ENCODE data around the gene ELAVL3. TPM values are rescaled to one million over a fixed set of nuclear protein-coding genes. Genes with fewer than 3 reads are reported as not detected.
"Not testable (repeated sequence)": the region's sequence is repeated elsewhere in the genome, so short reads cannot be mapped to it uniquely, and the experiment has no call there.

Gene ELAVL3
- total and polyA plus RNA-seq, 2 of the 4 experiments (the other 2 are of a cell fraction): not detected

GRCh38 chr19:11433526-11433925 is 47.3 kb downstream of the ELAVL3 start:
- H3K56ac ChIP-seq (ENCODE audit: extremely low read depth, insufficient read depth, low read length); BruUV-seq (replicated peaks); H4K5ac ChIP-seq (ENCODE audit: low read depth, low read length); H2AK5ac ChIP-seq (ENCODE audit: low read depth, low read length); H3K18ac ChIP-seq (ENCODE audit: low read depth, low read length); ATAC-seq (ENCODE audit: low read depth); H3K4me3 ChIP-seq (ENCODE audit: insufficient read depth, low read depth, low read length); H3K23ac ChIP-seq (ENCODE audit: low read depth, low read length); H3K27me3 ChIP-seq (ENCODE audit: control insufficient read depth, insufficient read depth, low read length); H3K4me2 ChIP-seq (ENCODE audit: low read depth, low read length); H2BK15ac ChIP-seq (ENCODE audit: low read depth, low read length); H4K91ac ChIP-seq (ENCODE audit: insufficient read depth, low read depth, low read length); H3K14ac ChIP-seq (replicated peaks; ENCODE audit: low read depth, low read length); H2AFZ ChIP-seq (replicated peaks; ENCODE audit: low read length, poor library complexity); H2BK120ac ChIP-seq (ENCODE audit: low read depth, low read length); H3K4me1 ChIP-seq (ENCODE audit: control insufficient read depth, insufficient read depth, low read length); DNase-seq; H2BK5ac ChIP-seq (ENCODE audit: low read depth, low read length, poor library complexity, severe bottlenecking); dilution Hi-C loops (cut with HindIII; ENCODE audit: low sequenced_read_pairs, unreplicated experiment); H2BK20ac ChIP-seq (ENCODE audit: low read depth, low read length); in situ Hi-C loops (cut with MboI; ENCODE audit: low sequenced_read_pairs); H3K27ac ChIP-seq (ENCODE audit: insufficient read depth, low read length); H4K20me1 ChIP-seq (ENCODE audit: insufficient read depth, low read length); H3K4ac ChIP-seq (ENCODE audit: low read depth, low read length); H4K8ac ChIP-seq (ENCODE audit: low read depth in 2 of 2, low read length in 2 of 2); H3K9me3 ChIP-seq (ENCODE audit: control insufficient read depth, insufficient read depth, low read length); POLR2A ChIA-PET (ENCODE audit: unreplicated experiment); H2AK9ac ChIP-seq (replicated peaks; ENCODE audit: low read depth, low read length, poor library complexity); intact Hi-C loops (cut with micrococcal nuclease); H3K9ac ChIP-seq (ENCODE audit: low read depth, low read length): not testable (repeated sequence)
- no CpG with 5 or more reads among the region's 3 CpGs for WGBS, 2 experiments (ENCODE audit: extremely low coverage in 2 of 2, insufficient read length in 1 of 2)
- peaks cover 12% of the 10 kb centered on the region for H3K9me1 ChIP-seq (ENCODE audit: insufficient read depth, low read length)
- CTCF ChIA-PET: interaction anchor here (0.6 to 1.1 kb wide), 3 partner anchors 51 to 233 kb away, joined by 3 to 4 read pairs (median 3); no protein-coding TSS in a partner anchor
- peaks cover 13 to 22% of the 10 kb centered on the region in 2 experiments; a peak in 3 of 4 replicates for H3K79me1 ChIP-seq (ENCODE audit: low read depth in 1 of 2, low read length in 2 of 2)
- H3K36me3 ChIP-seq (ENCODE audit: control insufficient read depth, insufficient read depth, low read length): peaks cover 14% of the 10 kb centered on the region
